ENCODE measurements around the gene PTPRJ. TPM values are rescaled to one million over a fixed set of nuclear protein-coding genes. Genes with fewer than 3 reads are reported as not detected.
"Not testable (repeated sequence)": the region's sequence is repeated elsewhere in the genome, so short reads cannot be mapped to it uniquely, and the experiment has no call there.

PTPRJ gene
- 9.1 and 10.9 TPM in 2 replicates for total RNA-seq

- Histone ChIP-seq H3K4me1 (ENCODE audit: insufficient read depth, low read length) (peaks cover 28% of the 10 kb centered on the region), H3K9me3 (ENCODE audit: low read depth, low read length) (no peaks in the 10 kb centered on the region), H3K4me2 (ENCODE audit: insufficient read depth, low read length) (peak within 1 kb of the TSS; percentile 93), H3K27ac (ENCODE audit: low read depth, low read length) (peak within 1 kb of the TSS; percentile 53), H3K36me3 (ENCODE audit: insufficient read depth, low read length) (no peaks in the 10 kb centered on the region), H3K27me3 (ENCODE audit: insufficient read depth, low read length) (no peaks in the 10 kb centered on the region), H3K4me3 (ENCODE audit: insufficient read depth, low read length) (peak within 1 kb of the TSS; percentile 83), H4K20me1 (ENCODE audit: insufficient read depth, low read length) (no peaks in the 10 kb centered on the region), H2AFZ (ENCODE audit: low read length) (peak within 1 kb of the TSS; percentile 88), H3K79me2 (ENCODE audit: insufficient read depth, low read length) (peaks cover 36% of the 10 kb centered on the region)
- no peak for TF ChIP-seq CTCF (IDR thresholded peaks at IDR 0.05; ENCODE audit: extremely low read depth, low read depth, low read length)
- DNase-seq (ENCODE audit: insufficient read length, low spot score, missing footprints), result peak; percentile 97
Observed at GRCh38 chr11:47980088-47980906, at the start of gene PTPRJ. PTPRJ (plus strand) TSS chr11:47980559; CDS start chr11:47980913, 354 bp downstream.

GRCh38 chr11:47932544-47932943, 47.8 kb upstream of the PTPRJ start:
- Histone ChIP-seq H2AFZ (ENCODE audit: low read length) (no peak overlapping the region), H3K4me1 (ENCODE audit: insufficient read depth, low read length) (peaks cover 3% of the 10 kb centered on the region), H3K4me3 (ENCODE audit: insufficient read depth, low read length) (no peak overlapping the region), H3K9me3 (ENCODE audit: low read depth, low read length) (no peaks in the 10 kb centered on the region), H3K27ac (ENCODE audit: low read depth, low read length) (peak overlapping the region; percentile 53), H3K79me2 (ENCODE audit: insufficient read depth, low read length) (no peaks in the 10 kb centered on the region), H3K4me2 (ENCODE audit: insufficient read depth, low read length) (no peak overlapping the region), H4K20me1 (ENCODE audit: insufficient read depth, low read length) (no peaks in the 10 kb centered on the region), H3K36me3 (ENCODE audit: insufficient read depth, low read length) (no peaks in the 10 kb centered on the region), H3K27me3 (ENCODE audit: insufficient read depth, low read length) (no peaks in the 10 kb centered on the region)
- DNase-seq (ENCODE audit: insufficient read length, low spot score, missing footprints), result peak; percentile 29
- no peak for TF ChIP-seq CTCF (IDR thresholded peaks at IDR 0.05; ENCODE audit: extremely low read depth, low read depth, low read length)

GRCh38 chr11:47933797-47934196, 46.6 kb upstream of the PTPRJ start:
- H3K79me2 ChIP-seq (ENCODE audit: insufficient read depth, low read length); H3K27ac ChIP-seq (ENCODE audit: low read depth, low read length); DNase-seq (ENCODE audit: insufficient read length, low spot score, missing footprints); H2AFZ ChIP-seq (ENCODE audit: low read length); H3K36me3 ChIP-seq (ENCODE audit: insufficient read depth, low read length); H3K9me3 ChIP-seq (ENCODE audit: low read depth, low read length); H3K4me3 ChIP-seq (ENCODE audit: insufficient read depth, low read length); H4K20me1 ChIP-seq (ENCODE audit: insufficient read depth, low read length); H3K27me3 ChIP-seq (ENCODE audit: insufficient read depth, low read length); H3K4me2 ChIP-seq (ENCODE audit: insufficient read depth, low read length): not testable (repeated sequence)
- H3K4me1 ChIP-seq (ENCODE audit: insufficient read depth, low read length), result peaks cover 12% of the 10 kb centered on the region

- peak overlapping the region; percentile 52 for H3K27ac ChIP-seq (ENCODE audit: low read depth, low read length)
- no peak for TF ChIP-seq CTCF (IDR thresholded peaks at IDR 0.05; ENCODE audit: extremely low read depth, low read depth, low read length)
Observed at GRCh38 chr11:47938791-47939560, 41.4 kb upstream of the PTPRJ start.

More at GRCh38 chr11:47938791-47939560, 41.4 kb upstream of the PTPRJ start:
- DNase-seq (ENCODE audit: insufficient read length, low spot score, missing footprints), result no peak
- Histone ChIP-seq H3K4me2 (ENCODE audit: insufficient read depth, low read length) (no peak overlapping the region), H3K27me3 (ENCODE audit: insufficient read depth, low read length) (no peaks in the 10 kb centered on the region), H3K79me2 (ENCODE audit: insufficient read depth, low read length) (no peaks in the 10 kb centered on the region), H3K4me1 (ENCODE audit: insufficient read depth, low read length) (peaks cover 18% of the 10 kb centered on the region), H4K20me1 (ENCODE audit: insufficient read depth, low read length) (no peaks in the 10 kb centered on the region), H2AFZ (ENCODE audit: low read length) (no peak overlapping the region), H3K36me3 (ENCODE audit: insufficient read depth, low read length) (no peaks in the 10 kb centered on the region), H3K9me3 (ENCODE audit: low read depth, low read length) (no peaks in the 10 kb centered on the region), H3K4me3 (ENCODE audit: insufficient read depth, low read length) (no peak overlapping the region)
